GM23338 (cell line): ENCODE measurements around the gene ASS1.

Source experiments
- CREB1 ChIP-seq: fragments of 250-450 bp; sonication (Bioruptor Pico); IDR thresholded peaks from 2 replicates; pipeline ENCODE4 v1.5.0; 2020; ENCODE audit warnings: low read depth, mild to moderate bottlenecking, moderate library complexity
- EZH2 ChIP-seq: fragments of 200-600 bp; sonication (generic); IDR thresholded peaks from one replicate; pipeline ENCODE4 v1.8.0; 2017; ENCODE audit warnings: antibody characterized with exemption, mild to moderate bottlenecking, low read depth; ENCODE audit not compliant: unreplicated experiment
- EZH2phosphoT487 ChIP-seq: fragments of 200-600 bp; sonication (generic); IDR thresholded peaks from one replicate; pipeline ENCODE4 v1.8.1; 2018; ENCODE audit warnings: antibody characterized with exemption; ENCODE audit not compliant: unreplicated experiment
- JUNB ChIP-seq: IDR thresholded peaks from one replicate; pipeline ENCODE4 v1.6.1; 2016; ENCODE audit warnings: antibody characterized with exemption; ENCODE audit not compliant: unreplicated experiment
- POLR2AphosphoS5 ChIP-seq: IDR thresholded peaks from 2 replicates; pipeline ENCODE4 v1.6.1; 2016; ENCODE audit warnings: antibody characterized with exemption, low read depth
- REST ChIP-seq: IDR thresholded peaks from one replicate; pipeline ENCODE4 v1.6.1; 2018; ENCODE audit warnings: antibody characterized with exemption; ENCODE audit not compliant: unreplicated experiment
- ZNF114 ChIP-seq: fragments of 250-450 bp; sonication (Bioruptor Pico); IDR thresholded peaks from 2 replicates; pipeline ENCODE4 v1.5.0; 2020; ENCODE audit warnings: mild to moderate bottlenecking, moderate library complexity
- ZNF331 ChIP-seq: fragments of 250-450 bp; sonication (Bioruptor Pico); IDR thresholded peaks from 2 replicates; pipeline ENCODE4 v1.5.0; 2020; ENCODE audit warnings: low read depth, mild to moderate bottlenecking, moderate library complexity
- ZNF462 ChIP-seq: fragments of 250-450 bp; sonication (Bioruptor Pico); IDR thresholded peaks from 2 replicates; pipeline ENCODE4 v1.5.0; 2020; ENCODE audit warnings: mild to moderate bottlenecking, moderate library complexity
- TF ChIP-seq, protein P1 (sequence below), 2 experiments: fragments of 200-600 bp in 1 of 2; sonication (generic) in 1 of 2; conservative IDR thresholded peaks; 2 replicates each; pipeline versions ENCODE4 v1.5.1 to v1.6.1; 2016 to 2017; ENCODE audit warnings: antibody characterized with exemption in 2 of 2, low read depth in 2 of 2, mild to moderate bottlenecking in 2 of 2, moderate library complexity in 1 of 2
- TF ChIP-seq, protein P2 (sequence below): IDR thresholded peaks from 2 replicates; pipeline ENCODE4 v1.6.1; 2016; ENCODE audit warnings: antibody characterized with exemption

- TF ChIP-seq, protein P1, sequence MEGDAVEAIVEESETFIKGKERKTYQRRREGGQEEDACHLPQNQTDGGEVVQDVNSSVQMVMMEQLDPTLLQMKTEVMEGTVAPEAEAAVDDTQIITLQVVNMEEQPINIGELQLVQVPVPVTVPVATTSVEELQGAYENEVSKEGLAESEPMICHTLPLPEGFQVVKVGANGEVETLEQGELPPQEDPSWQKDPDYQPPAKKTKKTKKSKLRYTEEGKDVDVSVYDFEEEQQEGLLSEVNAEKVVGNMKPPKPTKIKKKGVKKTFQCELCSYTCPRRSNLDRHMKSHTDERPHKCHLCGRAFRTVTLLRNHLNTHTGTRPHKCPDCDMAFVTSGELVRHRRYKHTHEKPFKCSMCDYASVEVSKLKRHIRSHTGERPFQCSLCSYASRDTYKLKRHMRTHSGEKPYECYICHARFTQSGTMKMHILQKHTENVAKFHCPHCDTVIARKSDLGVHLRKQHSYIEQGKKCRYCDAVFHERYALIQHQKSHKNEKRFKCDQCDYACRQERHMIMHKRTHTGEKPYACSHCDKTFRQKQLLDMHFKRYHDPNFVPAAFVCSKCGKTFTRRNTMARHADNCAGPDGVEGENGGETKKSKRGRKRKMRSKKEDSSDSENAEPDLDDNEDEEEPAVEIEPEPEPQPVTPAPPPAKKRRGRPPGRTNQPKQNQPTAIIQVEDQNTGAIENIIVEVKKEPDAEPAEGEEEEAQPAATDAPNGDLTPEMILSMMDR (conservative IDR thresholded peaks at IDR 0.05; ENCODE audit: low read depth in 2 of 2) = no peak
- TF ChIP-seq EZH2phosphoT487 (no peak), REST (no peak), EZH2 (no peak), ZNF114 (CRISPR knock-in tag) (no peak), POLR2AphosphoS5 (no peak), CREB1 (CRISPR knock-in tag) (no peak), JUNB (no peak), ZNF331 (CRISPR knock-in tag) (no peak), ZNF462 (CRISPR knock-in tag) (no peak)
- TF ChIP-seq, protein P2, sequence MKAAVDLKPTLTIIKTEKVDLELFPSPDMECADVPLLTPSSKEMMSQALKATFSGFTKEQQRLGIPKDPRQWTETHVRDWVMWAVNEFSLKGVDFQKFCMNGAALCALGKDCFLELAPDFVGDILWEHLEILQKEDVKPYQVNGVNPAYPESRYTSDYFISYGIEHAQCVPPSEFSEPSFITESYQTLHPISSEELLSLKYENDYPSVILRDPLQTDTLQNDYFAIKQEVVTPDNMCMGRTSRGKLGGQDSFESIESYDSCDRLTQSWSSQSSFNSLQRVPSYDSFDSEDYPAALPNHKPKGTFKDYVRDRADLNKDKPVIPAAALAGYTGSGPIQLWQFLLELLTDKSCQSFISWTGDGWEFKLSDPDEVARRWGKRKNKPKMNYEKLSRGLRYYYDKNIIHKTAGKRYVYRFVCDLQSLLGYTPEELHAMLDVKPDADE = no peak
These were observed 29.6 kb upstream of the ASS1 start for GRCh38 chr9:130414910-130415746.
